WERI-Rb-1 (cell line): ENCODE measurements around the gene CCDC8.

ENCODE experiments used
- DNase-seq: peaks from one replicate; pipeline ENCODE4 v3.0.0-alpha.2; 2020
- H3K27ac ChIP-seq: fragments of 250-450 bp; sonication (Bioruptor Pico); 2 replicates; pipeline ENCODE4 v1.5.1; 2020; ENCODE audit warnings: mild to moderate bottlenecking, moderate library complexity
- H3K27me3 ChIP-seq: fragments of 250-450 bp; sonication (Bioruptor Pico); 2 replicates; pipeline ENCODE4 v1.5.1; 2021; ENCODE audit warnings: mild to moderate bottlenecking, low read depth, moderate library complexity; ENCODE audit not compliant: insufficient read depth, severe bottlenecking
- H3K36me3 ChIP-seq: fragments of 250-450 bp; sonication (Bioruptor Pico); 2 replicates; pipeline ENCODE4 v1.5.1; 2020; ENCODE audit warnings: mild to moderate bottlenecking, moderate library complexity
- H3K4me3 ChIP-seq: 2 replicates; pipeline ENCODE4 v1.5.1; 2011; ENCODE audit warnings: low read depth, mild to moderate bottlenecking, control low read depth, low read length
- H3K9me3 ChIP-seq: fragments of 250-450 bp; sonication (Bioruptor Pico); 2 replicates; pipeline ENCODE4 v1.5.1; 2021; ENCODE audit warnings: mild to moderate bottlenecking, moderate library complexity; ENCODE audit not compliant: severe bottlenecking
- TF ChIP-seq, protein P1 (sequence below): IDR thresholded peaks from 2 replicates; pipeline ENCODE4 v1.5.1; 2011; ENCODE audit warnings: low read depth, mild to moderate bottlenecking, control low read depth, inconsistent platforms, low read length

The CCDC8 gene

DNA sequence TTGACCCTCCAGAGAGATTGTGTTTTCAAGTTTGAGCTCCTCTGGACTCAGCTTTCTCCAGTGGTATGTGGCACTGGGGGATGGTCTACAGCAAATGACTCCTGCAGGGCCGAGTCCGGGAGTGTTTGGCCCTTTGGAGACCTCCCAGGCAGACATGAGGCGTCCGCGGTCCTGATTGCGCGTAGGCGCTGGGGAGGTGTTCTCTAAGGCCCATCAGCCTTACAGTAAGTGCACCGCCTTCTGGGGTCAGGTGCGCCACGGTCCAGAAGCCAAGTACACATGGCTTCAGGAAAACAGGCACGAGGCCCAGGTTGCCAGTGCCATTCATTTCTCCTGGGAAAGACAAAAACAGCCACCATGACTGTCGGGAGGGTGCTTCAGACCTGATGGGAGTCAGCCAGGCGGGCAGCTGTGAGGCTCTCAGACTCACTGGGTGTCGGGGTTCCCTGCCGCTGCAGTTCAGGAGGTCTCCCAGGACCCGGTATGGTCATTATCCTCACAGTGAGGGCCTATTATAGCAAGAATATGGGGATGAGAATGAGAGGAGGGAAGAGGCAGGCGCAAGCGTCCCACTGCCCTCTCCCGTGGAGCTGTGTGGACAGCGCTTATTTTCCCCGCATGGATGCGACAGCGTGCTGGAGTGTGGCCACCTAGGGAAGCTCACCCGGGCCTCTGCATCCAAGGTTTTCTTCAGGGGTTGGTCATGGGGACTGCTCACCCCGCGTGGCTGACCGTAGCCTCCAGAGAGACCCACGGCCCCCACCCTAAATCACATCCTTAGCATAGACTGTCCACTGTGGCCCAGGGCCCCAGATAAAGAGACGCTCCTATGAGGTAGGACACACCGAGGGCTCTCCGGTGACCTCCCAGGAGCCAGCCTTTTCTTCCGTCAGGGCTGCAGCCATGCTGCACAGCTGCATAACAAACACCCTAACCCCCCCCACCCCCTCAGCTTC, 21.8 kb downstream of the CCDC8 start:
- H3K36me3 ChIP-seq, result peaks cover 64% of the 10 kb centered on the region

DNA sequence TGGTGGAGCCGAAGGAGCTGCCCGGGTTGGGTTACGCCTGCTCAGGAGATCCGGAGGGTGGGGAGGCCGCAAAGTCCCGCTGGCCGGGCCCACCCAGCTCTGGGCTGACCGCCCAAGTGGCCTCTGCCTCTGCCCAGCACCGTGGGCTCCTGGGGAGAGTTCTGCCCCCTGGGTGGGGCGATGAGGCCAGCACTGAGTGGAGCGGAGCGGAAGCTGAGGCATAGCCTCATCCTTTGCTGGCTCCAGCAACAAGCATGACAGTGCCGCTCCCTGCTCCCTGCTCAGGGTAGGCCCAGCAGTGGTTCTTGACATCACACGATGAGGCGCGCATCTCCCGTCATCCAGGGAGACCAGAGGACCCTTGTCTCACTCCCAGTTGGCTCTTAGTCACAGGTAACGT, 22.5 kb downstream of the CCDC8 start:
- Histone ChIP-seq H3K4me3 (no peak overlapping the region), H3K27ac (no peak overlapping the region), H3K36me3 (peaks cover 71% of the 10 kb centered on the region), H3K9me3 (no peaks in the 10 kb centered on the region), H3K27me3 (no peaks in the 10 kb centered on the region)
- DNase-seq, result no peak
- TF ChIP-seq, protein P1, sequence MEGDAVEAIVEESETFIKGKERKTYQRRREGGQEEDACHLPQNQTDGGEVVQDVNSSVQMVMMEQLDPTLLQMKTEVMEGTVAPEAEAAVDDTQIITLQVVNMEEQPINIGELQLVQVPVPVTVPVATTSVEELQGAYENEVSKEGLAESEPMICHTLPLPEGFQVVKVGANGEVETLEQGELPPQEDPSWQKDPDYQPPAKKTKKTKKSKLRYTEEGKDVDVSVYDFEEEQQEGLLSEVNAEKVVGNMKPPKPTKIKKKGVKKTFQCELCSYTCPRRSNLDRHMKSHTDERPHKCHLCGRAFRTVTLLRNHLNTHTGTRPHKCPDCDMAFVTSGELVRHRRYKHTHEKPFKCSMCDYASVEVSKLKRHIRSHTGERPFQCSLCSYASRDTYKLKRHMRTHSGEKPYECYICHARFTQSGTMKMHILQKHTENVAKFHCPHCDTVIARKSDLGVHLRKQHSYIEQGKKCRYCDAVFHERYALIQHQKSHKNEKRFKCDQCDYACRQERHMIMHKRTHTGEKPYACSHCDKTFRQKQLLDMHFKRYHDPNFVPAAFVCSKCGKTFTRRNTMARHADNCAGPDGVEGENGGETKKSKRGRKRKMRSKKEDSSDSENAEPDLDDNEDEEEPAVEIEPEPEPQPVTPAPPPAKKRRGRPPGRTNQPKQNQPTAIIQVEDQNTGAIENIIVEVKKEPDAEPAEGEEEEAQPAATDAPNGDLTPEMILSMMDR, result no peak

More for the DNA sequence above, 21.8 kb downstream of the CCDC8 start:
- Histone ChIP-seq H3K27me3 (no peaks in the 10 kb centered on the region), H3K27ac (no peak overlapping the region), H3K4me3 (no peak overlapping the region), H3K9me3 (no peaks in the 10 kb centered on the region)
- TF ChIP-seq, protein P1, result no peak
- no peak for DNase-seq

DNA sequence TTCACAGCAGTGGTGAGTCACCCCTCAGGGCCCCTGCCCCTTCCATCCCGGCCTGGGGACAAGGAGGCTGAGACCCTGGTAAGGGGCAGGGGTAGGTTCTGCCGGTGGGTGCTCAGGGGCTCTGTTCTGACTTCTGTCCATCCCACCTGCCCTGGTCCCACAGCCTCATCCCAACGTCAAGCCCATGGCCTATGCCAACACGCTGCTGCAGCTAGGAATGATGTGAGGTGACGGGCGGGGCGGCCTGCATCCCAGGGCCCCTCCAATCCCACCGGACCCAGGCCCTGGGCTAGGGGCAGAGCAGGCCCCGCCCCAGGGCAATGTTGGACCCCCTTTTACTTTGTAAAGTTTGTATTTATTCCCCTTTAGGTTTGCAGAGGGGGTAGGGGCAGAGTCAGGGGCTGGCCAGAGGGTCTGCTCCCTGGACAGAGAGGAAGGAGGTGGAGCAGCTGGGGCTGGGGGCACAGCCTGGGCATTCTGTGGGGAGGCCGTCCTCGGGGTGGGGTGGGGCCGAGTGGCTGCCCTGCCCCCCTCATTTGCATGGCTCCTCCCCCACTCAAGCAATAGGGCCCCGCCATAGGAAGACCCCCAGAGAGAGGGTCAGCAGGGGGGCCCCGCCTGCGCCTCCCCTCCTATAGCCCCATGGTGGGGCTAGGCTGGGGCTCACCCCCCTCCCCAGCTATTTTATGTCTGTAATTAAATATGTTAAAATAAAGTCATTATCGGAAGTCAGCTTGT, 23.1 kb downstream of the CCDC8 start:
- H3K36me3 ChIP-seq, result peaks cover 74% of the 10 kb centered on the region

DNA sequence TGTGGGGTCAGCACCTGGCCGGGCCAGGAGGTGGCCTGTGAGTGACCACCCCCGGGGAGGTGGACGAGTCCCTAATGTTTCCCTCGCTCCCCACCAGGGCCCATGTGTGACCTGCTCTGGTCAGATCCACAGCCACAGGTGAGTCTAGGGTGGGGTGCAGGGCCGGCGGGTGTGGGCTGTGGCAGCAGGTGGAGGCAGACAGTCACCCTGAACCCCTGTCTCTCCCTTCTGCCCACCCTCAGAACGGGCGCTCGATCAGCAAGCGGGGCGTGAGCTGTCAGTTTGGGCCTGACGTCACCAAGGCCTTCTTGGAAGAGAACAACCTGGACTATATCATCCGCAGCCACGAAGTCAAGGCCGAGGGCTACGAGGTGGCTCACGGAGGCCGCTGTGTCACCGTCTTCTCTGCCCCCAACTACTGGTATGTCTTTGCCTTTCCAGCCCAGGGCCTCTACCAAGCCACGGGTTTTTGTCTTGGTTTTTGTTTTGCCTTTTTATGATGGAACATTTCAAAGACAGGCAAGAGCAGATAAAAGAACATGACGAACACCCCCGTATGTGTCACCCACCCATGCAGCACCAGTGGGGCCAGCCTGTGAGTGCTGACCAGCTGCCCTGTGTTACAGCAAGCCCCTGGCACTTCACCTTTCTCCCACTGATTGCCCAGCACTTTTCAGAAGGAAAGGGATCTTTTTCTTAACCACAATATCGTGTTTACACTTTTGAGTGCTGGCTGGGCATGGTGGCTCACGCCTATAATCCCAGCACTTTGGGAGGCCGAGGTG, 24.9 kb downstream of the CCDC8 start:
- DNase-seq, result no peak
- Histone ChIP-seq H3K9me3 (no peaks in the 10 kb centered on the region), H3K27ac (no peak overlapping the region), H3K4me3 (no peak overlapping the region), H3K36me3 (peaks cover 90% of the 10 kb centered on the region), H3K27me3 (no peaks in the 10 kb centered on the region)
- TF ChIP-seq, protein P1, result no peak

More for the DNA sequence above, 23.1 kb downstream of the CCDC8 start:
- DNase-seq, result no peak
- H3K27ac ChIP-seq, result no peak overlapping the region
- no peak overlapping the region for H3K4me3 ChIP-seq
- TF ChIP-seq, protein P1, result no peak
- no peaks in the 10 kb centered on the region for H3K27me3 ChIP-seq
- no peaks in the 10 kb centered on the region for H3K9me3 ChIP-seq

DNA sequence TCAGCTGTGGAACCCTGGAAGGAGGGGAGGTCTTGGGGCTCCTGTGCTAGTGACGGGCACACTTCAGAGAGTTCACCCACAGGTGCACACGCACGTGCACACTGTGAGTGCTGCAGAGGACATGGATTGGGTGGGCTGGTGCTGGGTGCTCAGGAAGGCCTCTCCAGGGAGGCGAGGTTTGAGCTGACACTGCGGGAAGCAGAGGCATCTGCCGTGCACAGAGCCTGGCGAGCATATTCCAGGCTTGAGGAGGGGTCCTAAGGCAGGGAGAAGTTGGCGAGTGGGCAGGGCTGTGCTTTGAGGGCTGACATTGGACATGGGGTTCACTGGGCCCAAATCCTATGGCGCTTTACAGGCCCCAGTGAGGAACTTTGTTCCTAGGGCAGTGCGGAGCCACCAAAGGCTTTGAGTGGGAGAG, 25.6 kb downstream of the CCDC8 start:
- H3K27ac ChIP-seq, result no peak overlapping the region
- H3K36me3 ChIP-seq, result peaks cover 94% of the 10 kb centered on the region

More for the DNA sequence above, 25.6 kb downstream of the CCDC8 start:
- DNase-seq, result no peak
- TF ChIP-seq, protein P1, result no peak
- no peaks in the 10 kb centered on the region for H3K27me3 ChIP-seq
- H3K9me3 ChIP-seq, result no peaks in the 10 kb centered on the region
- H3K4me3 ChIP-seq, result no peak overlapping the region
